Tibial nerve (tissue), 3 donors: ENCODE results near the gene KCNH1.

Source experiments
- CTCF ChIP-seq, 5 experiments: fragments of 200-600 bp in 3 of 5; fragments of 450-650 bp in 2 of 5; sonication (generic) in 3 of 5; IDR thresholded peaks; one replicate each; pipeline ENCODE4 v1.5.1; 2016 to 2019; ENCODE audit warnings: antibody characterized with exemption in 5 of 5, mild to moderate bottlenecking in 3 of 5, moderate library complexity in 2 of 5
- POLR2A ChIP-seq, 2 donors: fragments of 450-650 bp; IDR thresholded peaks; one replicate each; pipeline ENCODE4 v1.6.1; 2017; ENCODE audit warnings: antibody characterized with exemption in 2 of 2, mild to moderate bottlenecking in 2 of 2, moderate library complexity in 2 of 2

DNA sequence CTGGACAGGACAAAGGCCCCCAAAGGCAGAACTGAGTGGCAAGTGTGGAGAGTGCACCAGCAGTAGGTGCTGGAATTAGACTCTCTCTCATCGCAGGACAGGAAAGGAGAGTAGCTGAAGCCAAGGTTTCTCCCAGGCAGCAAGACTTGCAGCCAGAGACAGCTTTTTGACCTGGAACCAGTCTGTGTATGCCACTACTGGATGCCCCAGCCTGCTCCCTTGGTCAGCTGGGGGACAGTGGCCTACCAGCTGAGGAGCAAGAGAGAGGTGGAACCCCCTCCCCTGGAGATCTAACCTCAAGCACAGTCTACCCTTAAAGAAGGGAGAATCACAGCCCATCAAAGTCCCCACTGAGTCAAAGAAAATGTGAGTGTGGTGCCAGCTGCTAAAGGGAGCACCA lies 375.7 kb downstream of the KCNH1 start:
- TF ChIP-seq CTCF (IDR thresholded peaks at IDR 0.05) (no peak), POLR2A (IDR thresholded peaks at IDR 0.05) (no peak)
